HepG2 (cell line): ENCODE results near the gene LIN28A. TPM values are rescaled to one million over a fixed set of nuclear protein-coding genes. Genes with fewer than 3 reads are reported as not detected.

Experiments
- ARID3A ChIP-seq: IDR thresholded peaks from 2 replicates; pipeline ENCODE4 v1.6.1; 2012; ENCODE audit warnings: low read depth, low read length, improper control_type of control experiment
- BORCS8-MEF2B ChIP-seq: sonication (generic); formaldehyde crosslinking; IDR thresholded peaks from 2 replicates; pipeline ENCODE4 v1.8.0; 2022; ENCODE audit warnings: mild to moderate bottlenecking, missing genetic modification reagents
- BRCA1 ChIP-seq: sonication (generic); formaldehyde crosslinking; IDR thresholded peaks from 2 replicates; pipeline ENCODE4 v1.4.0; 2020; ENCODE audit warnings: missing genetic modification reagents
- CTCF ChIP-seq: sonication (generic); formaldehyde crosslinking; IDR thresholded peaks from 2 replicates; pipeline ENCODE4 v1.5.0; 2020; ENCODE audit warnings: mild to moderate bottlenecking, missing genetic modification reagents, moderate library complexity
- FOXA3 ChIP-seq: IDR thresholded peaks from 2 replicates; pipeline ENCODE4 v1.6.1; 2016; ENCODE audit warnings: missing genetic modification reagents, missing compliant biosample characterization
- KDM2A ChIP-seq: sonication (generic); formaldehyde crosslinking; IDR thresholded peaks from 2 replicates; pipeline ENCODE4 v1.4.0; 2020; ENCODE audit warnings: low read depth, missing genetic modification reagents, borderline replicate concordance
- MIER2 ChIP-seq: IDR thresholded peaks from 2 replicates; pipeline ENCODE4 v1.6.1; 2016; ENCODE audit warnings: missing biosample characterization, missing genetic modification reagents
- PPARG ChIP-seq: conservative IDR thresholded peaks from 2 replicates; pipeline ENCODE4 v1.6.1; 2016; ENCODE audit warnings: missing biosample characterization, missing genetic modification reagents
- RAD21 ChIP-seq: fragments of 450-650 bp; formaldehyde crosslinking; IDR thresholded peaks from 2 replicates; pipeline ENCODE4 v1.5.0; 2020; ENCODE audit warnings: mild to moderate bottlenecking
- SKIL ChIP-seq: sonication (generic); formaldehyde crosslinking; IDR thresholded peaks from 2 replicates; pipeline ENCODE4 v1.8.0; 2022; ENCODE audit warnings: missing genetic modification reagents, mild to moderate bottlenecking, moderate library complexity, borderline replicate concordance
- SMAD1 ChIP-seq: sonication (generic); formaldehyde crosslinking; IDR thresholded peaks from 2 replicates; pipeline ENCODE4 v1.4.0; 2020; ENCODE audit warnings: missing genetic modification reagents, low read depth, mild to moderate bottlenecking, borderline replicate concordance
- XRCC5 ChIP-seq: fragments of 200-400 bp; formaldehyde crosslinking; optimal IDR thresholded peaks from 2 replicates; pipeline ENCODE3; 2017; ENCODE audit warnings: mild to moderate bottlenecking, low read length
- ZNF224 ChIP-seq: sonication (generic); formaldehyde crosslinking; IDR thresholded peaks from 2 replicates; pipeline ENCODE4 v1.5.0; 2020; ENCODE audit warnings: mild to moderate bottlenecking, missing genetic modification reagents
- ZNF614 ChIP-seq: IDR thresholded peaks from 2 replicates; pipeline ENCODE4 v1.6.1; 2018; ENCODE audit warnings: missing biosample characterization, missing genetic modification reagents, inconsistent platforms, borderline replicate concordance
- ZNF639 ChIP-seq: conservative IDR thresholded peaks from 2 replicates; pipeline ENCODE4 v1.6.1; 2018; ENCODE audit warnings: missing genetic modification reagents
- ZNF672 ChIP-seq: sonication (generic); formaldehyde crosslinking; IDR thresholded peaks from 2 replicates; pipeline ENCODE4 v1.8.1; 2022; ENCODE audit warnings: missing genetic modification reagents
- ZNF687 ChIP-seq: sonication (generic); formaldehyde crosslinking; IDR thresholded peaks from 2 replicates; pipeline ENCODE4 v1.5.1; 2020; ENCODE audit warnings: mild to moderate bottlenecking, missing genetic modification reagents, moderate library complexity
- ZNF772 ChIP-seq: sonication (generic); formaldehyde crosslinking; IDR thresholded peaks from 2 replicates; pipeline ENCODE4 v1.5.0; 2020; ENCODE audit warnings: mild to moderate bottlenecking, missing genetic modification reagents
- ZNF788 ChIP-seq: sonication (generic); formaldehyde crosslinking; IDR thresholded peaks from 2 replicates; pipeline ENCODE4 v1.5.0; 2020; ENCODE audit warnings: mild to moderate bottlenecking, missing genetic modification reagents, borderline replicate concordance
- polyA plus RNA-seq, 8 experiments: library from polyadenylated mRNA; depleted of rRNA in 3 of 8; stranded (reverse) in 7 of 8; unstranded in 1 of 8; fragments of >200 nt; fragmentation: Illumina TruSeq in 4 of 8; extraction: Trizol in 4 of 8; gene quantifications; 2 replicates each; pipeline versions ENCODE4 v1.2.1 to v1.2.3, GENCODE V29; 2011 to 2016; ENCODE audit warnings: low read depth in 4 of 8, missing spikeins in 1 of 8, mixed read lengths in 1 of 8; ENCODE audit not compliant: insufficient read depth in 1 of 8
- total RNA-seq, 5 experiments: library from RNA; depleted of rRNA; stranded (reverse); fragments of >200 nt; fragmentation: Illumina TruSeq; extraction: Trizol; gene quantifications; 2 replicates each; pipeline ENCODE4 v1.2.3, GENCODE V29; 2016; ENCODE audit warnings: low read depth in 1 of 5

The LIN28A gene
- total and polyA plus RNA-seq, 2 of the 13 experiments (the other 11 are each of a cell fraction or from before 2014, with no cell fraction given): not detected

GRCh38 chr1:26417111-26417759, 6.6 kb downstream of the LIN28A start (continued):
- TF ChIP-seq CTCF (CRISPR knock-in tag) (peak; percentile 91), SKIL (CRISPR knock-in tag) (no peak), ZNF614 (no peak), ZNF772 (CRISPR knock-in tag) (0 out of 2 replicates have a peak, but pooled peaks have one; percentile 31), ARID3A (no peak), RAD21 (CRISPR knock-in tag) (peak; percentile 69), KDM2A (peak; percentile 51; the same call in 1 of the 2 replicates), PPARG (CRISPR knock-in tag) (no peak), XRCC5 (peak; percentile 44), ZNF672 (CRISPR knock-in tag) (no peak), ZNF224 (no peak), ZNF687 (CRISPR knock-in tag) (0 out of 2 replicates have a peak, but pooled peaks have one; percentile 13), ZNF639 (CRISPR knock-in tag) (no peak), SMAD1 (CRISPR knock-in tag) (no peak), FOXA3 (CRISPR knock-in tag) (no peak), MIER2 (CRISPR knock-in tag) (peak; percentile 58; the same call in 1 of the 2 replicates), ZNF788 (CRISPR knock-in tag) (peak; percentile 21; the same call in 1 of the 2 replicates), BORCS8-MEF2B (no peak), BRCA1 (CRISPR knock-in tag) (no peak)
